WTC11 (cell line): ENCODE measurements around the gene TTLL13. TPM values are rescaled to one million over a fixed set of nuclear protein-coding genes. Genes with fewer than 3 reads are reported as not detected.

ENCODE experiments used
- ATAC-seq: fragments of 200-7000 bp; cut with Tn5 transposase; 2 replicates; pipeline ENCODE4 v1.10.0; 2021; ENCODE audit warnings: mild to moderate bottlenecking, moderate library complexity
- CTCF ChIA-PET: fragments of 300-600 bp; sonication (Branson Sonifier 250); formaldehyde crosslinking; loops from one replicate; lab custom pipeline; 2021; ENCODE audit warnings: antibody characterized with exemption; lab: Charles Lee
- POLR2A ChIA-PET: fragments of 350-600 bp; sonication (Branson Sonifier 250); formaldehyde crosslinking; loops from one replicate; lab custom pipeline; 2021; ENCODE audit warnings: antibody characterized with exemption; lab: Charles Lee
- DNase-seq: peaks from one replicate; pipeline ENCODE4 v3.0.0; 2021; ENCODE audit warnings: low spot score
- H3K27ac Mint-ChIP-seq: 2 replicates; pipeline ENCODE4 v1.8.0; 2021; ENCODE audit warnings: mixed read lengths
- H3K27me3 Mint-ChIP-seq: 2 replicates; pipeline ENCODE4 v1.8.0; 2021; ENCODE audit warnings: low read depth, mild to moderate bottlenecking, moderate library complexity, mixed read lengths
- H3K36me3 Mint-ChIP-seq: 2 replicates; pipeline ENCODE4 v1.8.0; 2021; ENCODE audit warnings: mixed read lengths
- H3K4me1 Mint-ChIP-seq: 2 replicates; pipeline ENCODE4 v1.8.0; 2022; ENCODE audit warnings: mixed read lengths
- H3K4me3 Mint-ChIP-seq: 2 replicates; pipeline ENCODE4 v1.8.0; 2021; ENCODE audit warnings: mild to moderate bottlenecking, moderate library complexity, mixed read lengths
- H3K9me3 Mint-ChIP-seq: 2 replicates; pipeline ENCODE4 v1.8.0; 2021; ENCODE audit warnings: mixed read lengths
- CBFB ChIP-seq: sonication (generic); formaldehyde crosslinking; IDR thresholded peaks from 2 replicates; pipeline ENCODE4 v1.8.1; 2022; ENCODE audit warnings: mild to moderate bottlenecking, low read depth, missing genetic modification reagents
- MXD4 ChIP-seq: fragments of 250-450 bp; sonication (Bioruptor Pico); IDR thresholded peaks from 2 replicates; pipeline ENCODE4 v1.8.0; 2021; ENCODE audit warnings: mild to moderate bottlenecking, moderate library complexity, borderline replicate concordance
- MYBL2 ChIP-seq: sonication (generic); formaldehyde crosslinking; IDR thresholded peaks from 2 replicates; pipeline ENCODE4 v1.8.1; 2023; ENCODE audit warnings: mild to moderate bottlenecking, moderate library complexity, missing genetic modification reagents
- NR3C1 ChIP-seq: sonication (generic); formaldehyde crosslinking; conservative IDR thresholded peaks from 2 replicates; pipeline ENCODE4 v1.8.1; 2023; ENCODE audit warnings: low read depth, mild to moderate bottlenecking, missing genetic modification reagents
- SP1 ChIP-seq: sonication (generic); formaldehyde crosslinking; conservative IDR thresholded peaks from 2 replicates; pipeline ENCODE4 v1.8.1; 2022; ENCODE audit warnings: missing genetic modification reagents
- ZBTB21 ChIP-seq: sonication (generic); formaldehyde crosslinking; IDR thresholded peaks from 2 replicates; pipeline ENCODE4 v1.8.1; 2023; ENCODE audit warnings: mild to moderate bottlenecking, missing genetic modification reagents, borderline replicate concordance
- ZNF263 ChIP-seq: sonication (generic); formaldehyde crosslinking; IDR thresholded peaks from 2 replicates; pipeline ENCODE4 v1.8.1; 2022; ENCODE audit warnings: low read depth, mild to moderate bottlenecking, moderate library complexity, missing genetic modification reagents
- total RNA-seq: library from RNA; stranded (reverse); gene quantifications from 3 replicates; pipeline ENCODE4 v1.2.3, GENCODE V29; 2021
- TF ChIP-seq, protein P1 (sequence below): sonication (generic); formaldehyde crosslinking; IDR thresholded peaks from 2 replicates; pipeline ENCODE4 v1.8.0; 2022; ENCODE audit warnings: missing genetic modification reagents
- TF ChIP-seq, protein P2 (sequence below): sonication (generic); formaldehyde crosslinking; conservative IDR thresholded peaks from 2 replicates; pipeline ENCODE4 v1.8.1; 2022; ENCODE audit warnings: mild to moderate bottlenecking, missing genetic modification reagents
- TF ChIP-seq, protein P3 (sequence below): sonication (generic); formaldehyde crosslinking; conservative IDR thresholded peaks from 2 replicates; pipeline ENCODE4 v1.8.1; 2023; ENCODE audit warnings: mild to moderate bottlenecking, low read depth, missing genetic modification reagents, moderate library complexity
- TF ChIP-seq, protein P4 (sequence below): sonication (generic); formaldehyde crosslinking; IDR thresholded peaks from 2 replicates; pipeline ENCODE4 v1.8.0; 2023; ENCODE audit warnings: missing genetic modification reagents, mild to moderate bottlenecking, borderline replicate concordance
- TF ChIP-seq, protein P5 (sequence below): sonication (generic); formaldehyde crosslinking; IDR thresholded peaks from 2 replicates; pipeline ENCODE4 v1.8.1; 2023; ENCODE audit warnings: mild to moderate bottlenecking, missing genetic modification reagents
- TF ChIP-seq, protein P6 (sequence below): fragments of 250-450 bp; sonication (Bioruptor Pico); IDR thresholded peaks from 2 replicates; pipeline ENCODE4 v1.9.0; 2021; ENCODE audit warnings: mild to moderate bottlenecking

The TTLL13 gene
- total RNA-seq, 1 experiment from 2014 or later = 0.48 TPM

DNA sequence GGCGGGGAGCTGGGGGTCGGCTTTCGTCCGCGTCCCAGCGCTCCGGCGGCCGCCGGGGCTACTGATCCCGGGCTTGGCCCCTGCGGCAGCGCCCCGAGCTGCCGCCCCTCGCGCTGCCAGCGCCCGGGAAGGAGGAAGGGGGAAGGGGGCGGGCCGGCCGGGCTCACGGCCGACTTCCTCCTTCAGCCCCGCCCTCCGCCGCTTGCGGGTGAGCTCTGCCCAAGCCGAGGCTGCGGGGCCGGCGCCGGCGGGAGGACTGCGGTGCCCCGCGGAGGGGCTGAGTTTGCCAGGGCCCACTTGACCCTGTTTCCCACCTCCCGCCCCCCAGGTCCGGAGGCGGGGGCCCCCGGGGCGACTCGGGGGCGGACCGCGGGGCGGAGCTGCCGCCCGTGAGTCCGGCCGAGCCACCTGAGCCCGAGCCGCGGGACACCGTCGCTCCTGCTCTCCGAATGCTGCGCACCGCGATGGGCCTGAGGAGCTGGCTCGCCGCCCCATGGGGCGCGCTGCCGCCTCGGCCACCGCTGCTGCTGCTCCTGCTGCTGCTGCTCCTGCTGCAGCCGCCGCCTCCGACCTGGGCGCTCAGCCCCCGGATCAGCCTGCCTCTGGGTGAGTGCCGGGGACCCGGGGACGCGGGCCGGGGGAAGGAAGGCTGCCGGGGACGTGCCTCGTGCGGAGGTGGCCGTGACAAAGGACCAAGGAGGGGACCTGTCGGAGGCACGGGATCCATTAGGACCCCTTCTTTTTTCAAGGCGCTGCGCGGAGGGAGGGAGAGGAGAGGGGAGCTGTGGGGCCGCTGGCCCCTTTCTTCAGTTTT lies 48.0 kb upstream of the TTLL13 start, which contains the start of gene SEMA4B (continued):
- TF ChIP-seq MXD4 = no peak
- TF ChIP-seq CBFB (CRISPR knock-in tag) = 0 out of 2 replicates have a peak, but pooled peaks have one; percentile 65
- TF ChIP-seq NR3C1 = no peak

DNA sequence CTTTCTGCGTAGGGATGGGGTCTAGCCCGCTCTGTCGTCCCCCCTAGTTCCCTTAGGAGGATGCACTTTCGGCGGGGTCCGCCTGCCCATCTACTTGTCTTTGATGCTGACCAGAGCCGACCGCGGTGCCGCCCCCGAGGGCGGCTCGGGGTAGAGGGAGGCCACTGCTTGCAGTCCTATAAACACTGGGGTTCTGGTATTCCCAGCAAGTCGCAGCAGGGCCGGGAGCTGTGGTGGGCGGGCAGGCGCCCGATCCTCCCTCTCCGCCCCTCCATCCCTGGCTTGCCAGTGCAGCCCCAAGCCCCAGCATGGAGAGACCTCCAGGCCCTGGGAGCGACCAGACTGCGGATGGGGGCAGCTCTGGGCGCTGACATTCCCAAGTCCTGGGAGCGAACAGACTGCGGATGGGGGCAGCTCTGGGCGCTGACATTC lies 47.4 kb upstream of the TTLL13 start:
- Mint-ChIP-seq H3K36me3 (peaks cover 8% of the 10 kb centered on the region; the same call in 1 of the 2 replicates), H3K9me3 (no peaks in the 10 kb centered on the region), H3K27ac (no peak overlapping the region), H3K4me1 (peaks cover 20% of the 10 kb centered on the region), H3K4me3 (peak overlapping the region; percentile 73), H3K27me3 (no peaks in the 10 kb centered on the region; the same call in 1 of the 2 replicates)
- ChIA-PET CTCF (interaction anchor here (1.1 to 5.1 kb wide), 12 partner anchors 10 to 118 kb away, joined by 3 to 62 read pairs (median 8); partner anchors contain the start of genes CIB1, GDPGP1 and IDH2), POLR2A (interaction anchor here (0.7 to 1.8 kb wide), 7 partner anchors 9 to 50 kb away, joined by 3 to 9 read pairs (median 6); partner anchors contain the start of genes CIB1, GDPGP1 and TTLL13)
- DNase-seq = peak; percentile 38
- peak; percentile 15 for ATAC-seq
- TF ChIP-seq, protein P1, sequence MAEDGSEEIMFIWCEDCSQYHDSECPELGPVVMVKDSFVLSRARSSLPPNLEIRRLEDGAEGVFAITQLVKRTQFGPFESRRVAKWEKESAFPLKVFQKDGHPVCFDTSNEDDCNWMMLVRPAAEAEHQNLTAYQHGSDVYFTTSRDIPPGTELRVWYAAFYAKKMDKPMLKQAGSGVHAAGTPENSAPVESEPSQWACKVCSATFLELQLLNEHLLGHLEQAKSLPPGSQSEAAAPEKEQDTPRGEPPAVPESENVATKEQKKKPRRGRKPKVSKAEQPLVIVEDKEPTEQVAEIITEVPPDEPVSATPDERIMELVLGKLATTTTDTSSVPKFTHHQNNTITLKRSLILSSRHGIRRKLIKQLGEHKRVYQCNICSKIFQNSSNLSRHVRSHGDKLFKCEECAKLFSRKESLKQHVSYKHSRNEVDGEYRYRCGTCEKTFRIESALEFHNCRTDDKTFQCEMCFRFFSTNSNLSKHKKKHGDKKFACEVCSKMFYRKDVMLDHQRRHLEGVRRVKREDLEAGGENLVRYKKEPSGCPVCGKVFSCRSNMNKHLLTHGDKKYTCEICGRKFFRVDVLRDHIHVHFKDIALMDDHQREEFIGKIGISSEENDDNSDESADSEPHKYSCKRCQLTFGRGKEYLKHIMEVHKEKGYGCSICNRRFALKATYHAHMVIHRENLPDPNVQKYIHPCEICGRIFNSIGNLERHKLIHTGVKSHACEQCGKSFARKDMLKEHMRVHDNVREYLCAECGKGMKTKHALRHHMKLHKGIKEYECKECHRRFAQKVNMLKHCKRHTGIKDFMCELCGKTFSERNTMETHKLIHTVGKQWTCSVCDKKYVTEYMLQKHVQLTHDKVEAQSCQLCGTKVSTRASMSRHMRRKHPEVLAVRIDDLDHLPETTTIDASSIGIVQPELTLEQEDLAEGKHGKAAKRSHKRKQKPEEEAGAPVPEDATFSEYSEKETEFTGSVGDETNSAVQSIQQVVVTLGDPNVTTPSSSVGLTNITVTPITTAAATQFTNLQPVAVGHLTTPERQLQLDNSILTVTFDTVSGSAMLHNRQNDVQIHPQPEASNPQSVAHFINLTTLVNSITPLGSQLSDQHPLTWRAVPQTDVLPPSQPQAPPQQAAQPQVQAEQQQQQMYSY (CRISPR knock-in tag) = peak; percentile 85
- TF ChIP-seq ZNF263 (CRISPR knock-in tag) = no peak
- TF ChIP-seq, protein P2, sequence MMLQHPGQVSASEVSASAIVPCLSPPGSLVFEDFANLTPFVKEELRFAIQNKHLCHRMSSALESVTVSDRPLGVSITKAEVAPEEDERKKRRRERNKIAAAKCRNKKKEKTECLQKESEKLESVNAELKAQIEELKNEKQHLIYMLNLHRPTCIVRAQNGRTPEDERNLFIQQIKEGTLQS = no peak
- TF ChIP-seq, protein P3, sequence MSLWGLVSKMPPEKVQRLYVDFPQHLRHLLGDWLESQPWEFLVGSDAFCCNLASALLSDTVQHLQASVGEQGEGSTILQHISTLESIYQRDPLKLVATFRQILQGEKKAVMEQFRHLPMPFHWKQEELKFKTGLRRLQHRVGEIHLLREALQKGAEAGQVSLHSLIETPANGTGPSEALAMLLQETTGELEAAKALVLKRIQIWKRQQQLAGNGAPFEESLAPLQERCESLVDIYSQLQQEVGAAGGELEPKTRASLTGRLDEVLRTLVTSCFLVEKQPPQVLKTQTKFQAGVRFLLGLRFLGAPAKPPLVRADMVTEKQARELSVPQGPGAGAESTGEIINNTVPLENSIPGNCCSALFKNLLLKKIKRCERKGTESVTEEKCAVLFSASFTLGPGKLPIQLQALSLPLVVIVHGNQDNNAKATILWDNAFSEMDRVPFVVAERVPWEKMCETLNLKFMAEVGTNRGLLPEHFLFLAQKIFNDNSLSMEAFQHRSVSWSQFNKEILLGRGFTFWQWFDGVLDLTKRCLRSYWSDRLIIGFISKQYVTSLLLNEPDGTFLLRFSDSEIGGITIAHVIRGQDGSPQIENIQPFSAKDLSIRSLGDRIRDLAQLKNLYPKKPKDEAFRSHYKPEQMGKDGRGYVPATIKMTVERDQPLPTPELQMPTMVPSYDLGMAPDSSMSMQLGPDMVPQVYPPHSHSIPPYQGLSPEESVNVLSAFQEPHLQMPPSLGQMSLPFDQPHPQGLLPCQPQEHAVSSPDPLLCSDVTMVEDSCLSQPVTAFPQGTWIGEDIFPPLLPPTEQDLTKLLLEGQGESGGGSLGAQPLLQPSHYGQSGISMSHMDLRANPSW = no peak
- TF ChIP-seq, protein P4, sequence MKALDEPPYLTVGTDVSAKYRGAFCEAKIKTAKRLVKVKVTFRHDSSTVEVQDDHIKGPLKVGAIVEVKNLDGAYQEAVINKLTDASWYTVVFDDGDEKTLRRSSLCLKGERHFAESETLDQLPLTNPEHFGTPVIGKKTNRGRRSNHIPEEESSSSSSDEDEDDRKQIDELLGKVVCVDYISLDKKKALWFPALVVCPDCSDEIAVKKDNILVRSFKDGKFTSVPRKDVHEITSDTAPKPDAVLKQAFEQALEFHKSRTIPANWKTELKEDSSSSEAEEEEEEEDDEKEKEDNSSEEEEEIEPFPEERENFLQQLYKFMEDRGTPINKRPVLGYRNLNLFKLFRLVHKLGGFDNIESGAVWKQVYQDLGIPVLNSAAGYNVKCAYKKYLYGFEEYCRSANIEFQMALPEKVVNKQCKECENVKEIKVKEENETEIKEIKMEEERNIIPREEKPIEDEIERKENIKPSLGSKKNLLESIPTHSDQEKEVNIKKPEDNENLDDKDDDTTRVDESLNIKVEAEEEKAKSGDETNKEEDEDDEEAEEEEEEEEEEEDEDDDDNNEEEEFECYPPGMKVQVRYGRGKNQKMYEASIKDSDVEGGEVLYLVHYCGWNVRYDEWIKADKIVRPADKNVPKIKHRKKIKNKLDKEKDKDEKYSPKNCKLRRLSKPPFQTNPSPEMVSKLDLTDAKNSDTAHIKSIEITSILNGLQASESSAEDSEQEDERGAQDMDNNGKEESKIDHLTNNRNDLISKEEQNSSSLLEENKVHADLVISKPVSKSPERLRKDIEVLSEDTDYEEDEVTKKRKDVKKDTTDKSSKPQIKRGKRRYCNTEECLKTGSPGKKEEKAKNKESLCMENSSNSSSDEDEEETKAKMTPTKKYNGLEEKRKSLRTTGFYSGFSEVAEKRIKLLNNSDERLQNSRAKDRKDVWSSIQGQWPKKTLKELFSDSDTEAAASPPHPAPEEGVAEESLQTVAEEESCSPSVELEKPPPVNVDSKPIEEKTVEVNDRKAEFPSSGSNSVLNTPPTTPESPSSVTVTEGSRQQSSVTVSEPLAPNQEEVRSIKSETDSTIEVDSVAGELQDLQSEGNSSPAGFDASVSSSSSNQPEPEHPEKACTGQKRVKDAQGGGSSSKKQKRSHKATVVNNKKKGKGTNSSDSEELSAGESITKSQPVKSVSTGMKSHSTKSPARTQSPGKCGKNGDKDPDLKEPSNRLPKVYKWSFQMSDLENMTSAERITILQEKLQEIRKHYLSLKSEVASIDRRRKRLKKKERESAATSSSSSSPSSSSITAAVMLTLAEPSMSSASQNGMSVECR (CRISPR knock-in tag) = 0 out of 2 replicates have a peak, but pooled peaks have one; percentile 16
- TF ChIP-seq, protein P5, sequence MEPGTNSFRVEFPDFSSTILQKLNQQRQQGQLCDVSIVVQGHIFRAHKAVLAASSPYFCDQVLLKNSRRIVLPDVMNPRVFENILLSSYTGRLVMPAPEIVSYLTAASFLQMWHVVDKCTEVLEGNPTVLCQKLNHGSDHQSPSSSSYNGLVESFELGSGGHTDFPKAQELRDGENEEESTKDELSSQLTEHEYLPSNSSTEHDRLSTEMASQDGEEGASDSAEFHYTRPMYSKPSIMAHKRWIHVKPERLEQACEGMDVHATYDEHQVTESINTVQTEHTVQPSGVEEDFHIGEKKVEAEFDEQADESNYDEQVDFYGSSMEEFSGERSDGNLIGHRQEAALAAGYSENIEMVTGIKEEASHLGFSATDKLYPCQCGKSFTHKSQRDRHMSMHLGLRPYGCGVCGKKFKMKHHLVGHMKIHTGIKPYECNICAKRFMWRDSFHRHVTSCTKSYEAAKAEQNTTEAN (CRISPR knock-in tag) = no peak
- TF ChIP-seq, protein P6, sequence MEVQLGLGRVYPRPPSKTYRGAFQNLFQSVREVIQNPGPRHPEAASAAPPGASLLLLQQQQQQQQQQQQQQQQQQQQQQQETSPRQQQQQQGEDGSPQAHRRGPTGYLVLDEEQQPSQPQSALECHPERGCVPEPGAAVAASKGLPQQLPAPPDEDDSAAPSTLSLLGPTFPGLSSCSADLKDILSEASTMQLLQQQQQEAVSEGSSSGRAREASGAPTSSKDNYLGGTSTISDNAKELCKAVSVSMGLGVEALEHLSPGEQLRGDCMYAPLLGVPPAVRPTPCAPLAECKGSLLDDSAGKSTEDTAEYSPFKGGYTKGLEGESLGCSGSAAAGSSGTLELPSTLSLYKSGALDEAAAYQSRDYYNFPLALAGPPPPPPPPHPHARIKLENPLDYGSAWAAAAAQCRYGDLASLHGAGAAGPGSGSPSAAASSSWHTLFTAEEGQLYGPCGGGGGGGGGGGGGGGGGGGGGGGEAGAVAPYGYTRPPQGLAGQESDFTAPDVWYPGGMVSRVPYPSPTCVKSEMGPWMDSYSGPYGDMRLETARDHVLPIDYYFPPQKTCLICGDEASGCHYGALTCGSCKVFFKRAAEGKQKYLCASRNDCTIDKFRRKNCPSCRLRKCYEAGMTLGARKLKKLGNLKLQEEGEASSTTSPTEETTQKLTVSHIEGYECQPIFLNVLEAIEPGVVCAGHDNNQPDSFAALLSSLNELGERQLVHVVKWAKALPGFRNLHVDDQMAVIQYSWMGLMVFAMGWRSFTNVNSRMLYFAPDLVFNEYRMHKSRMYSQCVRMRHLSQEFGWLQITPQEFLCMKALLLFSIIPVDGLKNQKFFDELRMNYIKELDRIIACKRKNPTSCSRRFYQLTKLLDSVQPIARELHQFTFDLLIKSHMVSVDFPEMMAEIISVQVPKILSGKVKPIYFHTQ (CRISPR knock-in tag) = no peak
- TF ChIP-seq MYBL2 (CRISPR knock-in tag) = no peak
- TF ChIP-seq SP1 (CRISPR knock-in tag) = no peak
- no peak for TF ChIP-seq ZBTB21 (CRISPR knock-in tag)
